Astrocyte (in vitro differentiated cells and primary cell): Measurements from ENCODE around the gene PEPD. TPM values are rescaled to one million over a fixed set of nuclear protein-coding genes. Genes with fewer than 3 reads are reported as not detected.

Experiments
- DNase-seq: peaks from one replicate; pipeline ENCODE4 v3.0.0-alpha.2; 2010; ENCODE audit warnings: low read depth
- FAIRE-seq: peaks from 2 replicates; lab custom pipeline; 2011; peaks lifted over from hg19 to GRCh38; lab: Jason Lieb, UNC
- H2AFZ ChIP-seq: 2 replicates; pipeline ENCODE4 v1.6.0; 2012; ENCODE audit warnings: low read depth, low read length, inconsistent platforms
- H3K27ac ChIP-seq: 2 replicates; pipeline ENCODE4 v1.5.1; 2011; ENCODE audit warnings: low read depth, low read length, inconsistent platforms
- H3K27me3 ChIP-seq: 2 replicates; pipeline ENCODE4 v1.6.0; 2011; ENCODE audit warnings: low read length, inconsistent platforms; ENCODE audit not compliant: insufficient read depth
- H3K36me3 ChIP-seq: 2 replicates; pipeline ENCODE4 v1.5.1; 2011; ENCODE audit warnings: low read length, inconsistent platforms; ENCODE audit not compliant: insufficient read depth
- H3K4me1 ChIP-seq: 2 replicates; pipeline ENCODE4 v1.5.1; 2011; ENCODE audit warnings: low read length, inconsistent platforms; ENCODE audit not compliant: insufficient read depth
- H3K4me2 ChIP-seq: 2 replicates; pipeline ENCODE4 v1.6.0; 2012; ENCODE audit warnings: low read length, inconsistent platforms
- H3K4me3 ChIP-seq: 2 replicates; pipeline ENCODE4 v1.5.1; 2011; ENCODE audit warnings: low read depth, mild to moderate bottlenecking, low read length, inconsistent platforms; ENCODE audit not compliant: insufficient read depth
- H3K79me2 ChIP-seq: 2 replicates; pipeline ENCODE4 v1.6.0; 2012; ENCODE audit warnings: mild to moderate bottlenecking, low read length, inconsistent platforms; ENCODE audit not compliant: insufficient read depth
- H3K9ac ChIP-seq: 2 replicates; pipeline ENCODE4 v1.6.0; 2012; ENCODE audit warnings: mild to moderate bottlenecking, low read length, inconsistent platforms
- H3K9me3 ChIP-seq: 2 replicates; pipeline ENCODE4 v1.5.1; 2012; ENCODE audit warnings: low read depth, mild to moderate bottlenecking, low read length, inconsistent platforms; ENCODE audit not compliant: insufficient read depth
- H4K20me1 ChIP-seq: 2 replicates; pipeline ENCODE4 v1.6.0; 2012; ENCODE audit warnings: low read length, inconsistent platforms; ENCODE audit not compliant: insufficient read depth
- H3K27ac Mint-ChIP-seq: one replicate; pipeline ENCODE4 v1.8.0; 2021; ENCODE audit warnings: mild to moderate bottlenecking, mixed read lengths; ENCODE audit not compliant: unreplicated experiment
- H3K27me3 Mint-ChIP-seq: one replicate; pipeline ENCODE4 v1.8.0; 2021; ENCODE audit warnings: low read depth, mixed read lengths; ENCODE audit not compliant: unreplicated experiment
- H3K36me3 Mint-ChIP-seq: one replicate; pipeline ENCODE4 v1.8.0; 2021; ENCODE audit warnings: low read depth, mixed read lengths; ENCODE audit not compliant: unreplicated experiment
- H3K4me1 Mint-ChIP-seq: one replicate; pipeline ENCODE4 v1.8.0; 2021; ENCODE audit warnings: low read depth, mixed read lengths; ENCODE audit not compliant: unreplicated experiment
- H3K4me3 Mint-ChIP-seq: one replicate; pipeline ENCODE4 v1.8.0; 2021; ENCODE audit warnings: mild to moderate bottlenecking, moderate library complexity, mixed read lengths; ENCODE audit not compliant: unreplicated experiment
- H3K9me3 Mint-ChIP-seq: one replicate; pipeline ENCODE4 v1.8.0; 2021; ENCODE audit warnings: mild to moderate bottlenecking, mixed read lengths; ENCODE audit not compliant: unreplicated experiment
- CTCF ChIP-seq: IDR thresholded peaks from 2 replicates; pipeline ENCODE4 v1.5.1; 2011; ENCODE audit warnings: low read depth, mild to moderate bottlenecking, inconsistent platforms, low read length, moderate library complexity; ENCODE audit not compliant: insufficient read depth
- EZH2 ChIP-seq: IDR thresholded peaks from 2 replicates; pipeline ENCODE4 v1.6.1; 2012; ENCODE audit warnings: mild to moderate bottlenecking, low read length, inconsistent platforms; ENCODE audit not compliant: insufficient read depth
- total RNA-seq: library from RNA; stranded (reverse); gene quantifications from 2 replicates; pipeline ENCODE4 v1.2.1, GENCODE V29; 2021

The PEPD gene
- total RNA-seq, 1 donor from 2014 or later = 37.9 TPM

GRCh38 chr19:33456845-33457220, 64.8 kb downstream of the PEPD start:
- H3K27ac Mint-ChIP-seq = no peak overlapping the region
- TF ChIP-seq CTCF = no peak
- no peak for TF ChIP-seq EZH2
- no peaks in the 10 kb centered on the region for H3K9me3 Mint-ChIP-seq
- FAIRE-seq (no peak), DNase-seq (no peak)
- Histone ChIP-seq H3K79me2 (no peaks in the 10 kb centered on the region), H3K4me2 (no peak overlapping the region), H3K4me3 (no peak overlapping the region), H3K36me3 (no peaks in the 10 kb centered on the region), H3K27ac (no peak overlapping the region), H4K20me1 (peaks cover 3% of the 10 kb centered on the region), H2AFZ (no peak overlapping the region), H3K4me1 (no peaks in the 10 kb centered on the region), H3K9me3 (no peaks in the 10 kb centered on the region), H3K27me3 (no peaks in the 10 kb centered on the region), H3K9ac (no peak overlapping the region)
- peaks cover 3% of the 10 kb centered on the region for H3K36me3 Mint-ChIP-seq
- H3K27me3 Mint-ChIP-seq = no peaks in the 10 kb centered on the region
- no peak overlapping the region for H3K4me3 Mint-ChIP-seq
- H3K4me1 Mint-ChIP-seq = peaks cover 7% of the 10 kb centered on the region

GRCh38 chr19:33456076-33456844, 65.3 kb downstream of the PEPD start:
- DNase-seq (no peak), FAIRE-seq (no peak)
- Mint-ChIP-seq H3K4me3 (no peak overlapping the region), H3K27ac (no peak overlapping the region), H3K4me1 (peaks cover 7% of the 10 kb centered on the region), H3K36me3 (peaks cover 3% of the 10 kb centered on the region), H3K27me3 (no peaks in the 10 kb centered on the region), H3K9me3 (no peaks in the 10 kb centered on the region)
- H3K4me3 ChIP-seq = no peak overlapping the region
- no peak overlapping the region for H3K9ac ChIP-seq
- H3K4me1 ChIP-seq = no peaks in the 10 kb centered on the region
- no peaks in the 10 kb centered on the region for H3K27me3 ChIP-seq
- no peak overlapping the region for H3K4me2 ChIP-seq
- no peaks in the 10 kb centered on the region for H3K36me3 ChIP-seq
- H3K27ac ChIP-seq = no peak overlapping the region
- no peak overlapping the region for H2AFZ ChIP-seq
- no peaks in the 10 kb centered on the region for H3K9me3 ChIP-seq
- TF ChIP-seq CTCF (no peak), EZH2 (no peak)
- H3K79me2 ChIP-seq = no peaks in the 10 kb centered on the region
- peaks cover 3% of the 10 kb centered on the region for H4K20me1 ChIP-seq

- H4K20me1 ChIP-seq = peaks cover 2% of the 10 kb centered on the region
- no peaks in the 10 kb centered on the region for H3K4me1 ChIP-seq
- H3K79me2 ChIP-seq = no peaks in the 10 kb centered on the region
- no peak overlapping the region for H3K4me3 ChIP-seq
- H3K36me3 ChIP-seq = peaks cover 2% of the 10 kb centered on the region
- no peak overlapping the region for H3K4me2 ChIP-seq
- H3K9me3 ChIP-seq = no peaks in the 10 kb centered on the region
- peaks cover 7% of the 10 kb centered on the region for H3K36me3 Mint-ChIP-seq
- H3K9me3 Mint-ChIP-seq = no peaks in the 10 kb centered on the region
- peaks cover 3% of the 10 kb centered on the region for H3K27me3 Mint-ChIP-seq
- no peak overlapping the region for H3K27ac ChIP-seq
- no peaks in the 10 kb centered on the region for H3K4me1 Mint-ChIP-seq
- H3K4me3 Mint-ChIP-seq = no peak overlapping the region
- DNase-seq = no peak
- H3K27me3 ChIP-seq = no peaks in the 10 kb centered on the region
- TF ChIP-seq EZH2 = no peak
- no peak for TF ChIP-seq CTCF
- no peak overlapping the region for H3K9ac ChIP-seq
- no peak overlapping the region for H3K27ac Mint-ChIP-seq
- FAIRE-seq = no peak
- H2AFZ ChIP-seq = no peak overlapping the region
Measured at GRCh38 chr19:33453265-33453664, 68.3 kb downstream of the PEPD start.
